Spleen (tissue), 13 donors: ENCODE measurements around the gene C10orf71. TPM values are rescaled to one million over a fixed set of nuclear protein-coding genes. Genes with fewer than 3 reads are reported as not detected.

ENCODE experiments used
- DNase-seq: peaks from one replicate; pipeline ENCODE4 v3.0.0-alpha.2; 2020
- H3K27ac ChIP-seq, 8 donors: fragments of 200-600 bp; sonication (generic) in 7 of 8; 1 replicate in 4 of 8; 2 replicates in 4 of 8; pipeline versions ENCODE4 v1.5.0 to v1.8.0; 2016 to 2021; ENCODE audit warnings: inconsistent platforms in 4 of 8, mild to moderate bottlenecking in 4 of 8, moderate library complexity in 1 of 8
- H3K27me3 ChIP-seq, 7 donors: fragments of 200-600 bp; sonication (generic) in 6 of 7; replicated peaks in 1 of 7; 1 replicate in 4 of 7; 2 replicates in 3 of 7; pipeline versions ENCODE4 v1.5.0 to v1.8.0; 2016 to 2021; ENCODE audit warnings: inconsistent platforms in 3 of 7, mild to moderate bottlenecking in 1 of 7
- H3K36me3 ChIP-seq, 6 donors: fragments of 200-600 bp; sonication (generic) in 5 of 6; 1 replicate in 4 of 6; 2 replicates in 2 of 6; pipeline versions ENCODE4 v1.5.0 to v1.8.0; 2016 to 2021; ENCODE audit warnings: inconsistent platforms in 2 of 6
- H3K4me1 ChIP-seq, 6 donors: fragments of 200-600 bp; sonication (generic) in 5 of 6; 1 replicate in 3 of 6; 2 replicates in 3 of 6; pipeline versions ENCODE4 v1.5.0 to v1.8.0; 2016 to 2021; ENCODE audit warnings: inconsistent platforms in 3 of 6
- H3K4me3 ChIP-seq, 8 donors: fragments of 200-600 bp; sonication (generic) in 7 of 8; 1 replicate in 4 of 8; 2 replicates in 4 of 8; pipeline versions ENCODE4 v1.5.0 to v1.8.0; 2016 to 2021; ENCODE audit warnings: inconsistent platforms in 4 of 8, mild to moderate bottlenecking in 4 of 8, moderate library complexity in 2 of 8
- H3K9me3 ChIP-seq, 8 donors: fragments of 200-600 bp; sonication (generic) in 7 of 8; 1 replicate in 4 of 8; 2 replicates in 4 of 8; pipeline versions ENCODE4 v1.5.0 to v1.8.0; 2016 to 2021; ENCODE audit warnings: inconsistent platforms in 4 of 8
- POLR2A ChIP-seq, 3 donors: fragments of 450-650 bp; IDR thresholded peaks; one replicate each; pipeline ENCODE4 v1.5.1; 2017; ENCODE audit warnings: antibody characterized with exemption in 3 of 3, mild to moderate bottlenecking in 1 of 3
- POLR2AphosphoS5 ChIP-seq, 3 donors: sonication (generic); formaldehyde crosslinking; IDR thresholded peaks; one replicate each; pipeline ENCODE4 v1.5.1; 2017; ENCODE audit warnings: antibody characterized with exemption in 3 of 3
- WGBS, 5 donors: extraction: QIAGEN DNeasy Blood & Tissue Kit in 3 of 5; methylation state at CpG; one replicate each; pipeline versions ENCODE4 v1.1.5 to v1.1.7; 2013 to 2018; 5-methylcytosine and 5-hydroxymethylcytosine counted together
- intact Hi-C: fragments of 100-400 bp; cut with DNase I; formaldehyde crosslinking; loops from one replicate; pipeline ENCODE4 v1.15.0; 2023; ENCODE audit warnings: low total_unique reads
- long read RNA-seq, 2 donors: transcript quantifications; one replicate each; lab custom pipeline, GENCODE V29; 2026
- polyA plus RNA-seq, 3 donors: library from polyadenylated mRNA; stranded (reverse); fragments of 200-250 nt; gene quantifications; one replicate each; pipeline ENCODE4 v1.2.1, GENCODE V29; 2013
- total RNA-seq, 7 donors: library from RNA; depleted of rRNA in 3 of 7; stranded (reverse); fragments of >200 nt in 3 of 7; fragmentation: NEBNext Ultra II Directional in 4 of 7; extraction: Animal tissue kit (Norgen Biotek cat#: 25700) in 4 of 7; gene quantifications; one replicate each; pipeline versions ENCODE4 v1.1.0 to v1.2.1, GENCODE V29; 2016 to 2021
- TF ChIP-seq, protein P1 (sequence below), 11 experiments: fragments of 200-600 bp in 7 of 11; fragments of 450-650 bp in 4 of 11; sonication (generic) in 4 of 11; IDR thresholded peaks in 8 of 11; conservative IDR thresholded peaks in 3 of 11; 1 replicate in 7 of 11; 2 replicates in 4 of 11; pipeline versions ENCODE4 v1.4.0 to v1.8.0; 2016 to 2021; ENCODE audit warnings: antibody characterized with exemption in 11 of 11, inconsistent platforms in 4 of 11, mild to moderate bottlenecking in 1 of 11
- donor health status: healthy with polysubstance abuse.
- donor health status: DM: no; HTN: no; CAD: no; lungs with moderate emphysema.
- donor health status: DM: no; HTN: no; CAD: no.
- donor health status: Bipolar disorder and iron deficiency.
- donor health status: healthy.
- donor health status: DM: no; HTN: no; CAD: no.
- donor health status: DM: yes; HTN: yes; CAD: no.

Gene C10orf71, protein sequence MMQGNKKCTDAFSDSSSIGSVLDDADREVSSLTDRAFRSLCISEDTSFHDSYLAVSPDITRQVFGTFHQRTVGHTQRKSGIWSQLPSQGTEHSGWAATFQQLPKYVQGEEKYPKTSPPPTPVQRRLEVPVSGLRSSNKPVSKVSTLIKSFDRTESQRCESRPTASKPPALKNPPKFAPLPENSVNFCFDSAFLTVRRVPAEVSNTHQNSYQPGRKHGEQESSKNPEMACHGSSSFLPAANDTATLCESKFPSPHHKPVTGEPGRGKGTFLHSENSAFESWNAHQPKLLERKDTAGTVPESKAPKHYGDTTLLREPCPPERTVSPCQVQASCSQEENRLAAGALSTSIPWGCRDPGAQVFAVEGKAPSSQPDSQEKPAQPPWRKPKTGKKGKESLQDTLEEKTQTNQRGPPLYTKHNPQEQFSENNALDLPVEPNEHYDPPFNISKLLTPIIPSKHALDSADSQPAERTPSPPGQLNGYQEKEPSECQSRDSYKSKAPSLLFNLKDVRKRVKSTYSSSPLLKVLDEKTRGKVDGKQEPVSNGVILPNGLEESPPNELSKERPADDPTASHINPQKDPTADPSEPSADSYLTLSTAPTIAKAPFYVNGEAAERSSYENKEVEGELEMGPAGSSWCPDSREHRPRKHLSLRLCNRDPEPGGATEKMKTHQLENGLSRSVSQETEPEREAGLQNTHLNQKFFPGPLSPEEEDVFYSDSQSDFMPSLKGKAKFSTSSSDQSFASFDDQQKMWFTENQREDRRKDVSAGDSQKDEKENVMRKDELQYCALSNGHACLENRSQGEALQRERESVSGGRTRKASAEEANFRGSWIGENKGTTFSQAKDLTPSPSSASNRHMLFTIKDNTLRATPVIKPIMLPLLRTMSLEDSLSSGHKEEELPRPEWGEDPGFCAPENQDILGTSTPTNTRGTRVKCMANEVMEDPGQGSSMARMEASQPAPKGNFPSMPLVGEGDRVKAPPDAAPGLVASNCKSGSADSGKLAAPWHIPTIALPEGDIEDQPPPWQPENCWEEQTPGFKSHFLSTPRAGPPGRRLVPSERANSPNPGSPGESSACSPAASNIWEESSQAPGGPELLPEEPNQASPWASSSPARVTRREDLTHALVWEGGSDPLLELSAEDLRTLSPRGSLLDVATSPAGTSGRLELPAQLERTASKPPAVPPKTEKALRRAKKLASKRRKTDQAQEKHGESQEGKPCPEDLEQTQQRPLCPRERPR (N-terminal part only)
- total RNA-seq (not detected), polyA plus RNA-seq (not detected)
- long read RNA-seq, donor 1: 0 reads
- long read RNA-seq, donor 2: 0 reads

DNA sequence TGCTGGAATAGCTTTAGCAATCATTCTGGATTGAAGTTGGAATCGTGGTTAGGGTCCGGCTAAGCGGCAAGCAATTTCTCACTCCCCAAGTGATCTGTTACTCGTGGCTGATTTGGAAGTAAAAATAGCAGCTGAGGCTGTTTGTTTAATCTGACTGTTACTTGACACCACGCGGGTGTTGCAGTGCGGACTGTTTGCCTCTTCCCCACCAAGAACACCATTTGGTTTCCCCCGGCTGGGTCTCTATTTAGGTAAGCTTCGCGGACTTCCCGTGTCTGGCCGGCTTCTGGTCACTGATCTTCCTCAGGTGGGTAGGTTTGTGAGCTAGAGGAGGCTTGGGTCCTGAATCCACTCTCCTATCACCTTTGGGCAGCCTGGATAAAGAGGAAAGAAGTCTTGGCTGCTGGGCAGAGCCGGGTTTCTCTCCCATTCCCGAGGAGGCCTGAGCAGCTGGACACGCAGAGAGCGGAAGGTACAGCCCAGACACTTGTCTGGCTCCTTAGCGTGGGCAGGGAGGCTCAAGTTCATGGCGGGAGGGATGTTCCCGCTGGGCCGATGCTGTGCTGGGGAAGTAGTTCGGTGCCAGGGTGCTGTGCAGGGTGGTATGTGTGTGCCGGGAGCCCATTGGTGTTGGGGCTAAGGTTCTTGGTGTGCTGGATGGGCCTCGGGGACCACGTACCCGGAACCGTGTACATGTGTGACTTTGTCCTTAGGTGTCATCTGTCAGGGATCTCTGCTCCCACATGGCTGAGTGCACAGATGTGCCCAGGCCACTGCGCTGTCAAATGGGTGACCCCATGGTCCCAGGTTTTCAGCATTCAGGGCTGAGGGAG lies at the start of gene C10orf71:
TSS of gene C10orf71 (plus strand) at position 188 of the 833 bp plus-strand sequence. CDS start 23,376 bp downstream, outside the sequence.
- peaks cover 0 to 15% (median 0%) of the 10 kb centered on the region in 7 donors for H3K27me3 ChIP-seq
- no peaks in the 10 kb centered on the region for H3K36me3 ChIP-seq
- no peak within 1 kb of the TSS for H3K4me3 ChIP-seq
- no peak for DNase-seq
- intact Hi-C loops: no loop called here
- no peaks in the 10 kb centered on the region for H3K9me3 ChIP-seq
- H3K4me1 ChIP-seq: peaks cover 0 to 19% (median 0%) of the 10 kb centered on the region in 6 donors
- TF ChIP-seq POLR2AphosphoS5 (IDR thresholded peaks at IDR 0.05): no peak
- no peak for TF ChIP-seq POLR2A (IDR thresholded peaks at IDR 0.05)
- TF ChIP-seq, protein P1, sequence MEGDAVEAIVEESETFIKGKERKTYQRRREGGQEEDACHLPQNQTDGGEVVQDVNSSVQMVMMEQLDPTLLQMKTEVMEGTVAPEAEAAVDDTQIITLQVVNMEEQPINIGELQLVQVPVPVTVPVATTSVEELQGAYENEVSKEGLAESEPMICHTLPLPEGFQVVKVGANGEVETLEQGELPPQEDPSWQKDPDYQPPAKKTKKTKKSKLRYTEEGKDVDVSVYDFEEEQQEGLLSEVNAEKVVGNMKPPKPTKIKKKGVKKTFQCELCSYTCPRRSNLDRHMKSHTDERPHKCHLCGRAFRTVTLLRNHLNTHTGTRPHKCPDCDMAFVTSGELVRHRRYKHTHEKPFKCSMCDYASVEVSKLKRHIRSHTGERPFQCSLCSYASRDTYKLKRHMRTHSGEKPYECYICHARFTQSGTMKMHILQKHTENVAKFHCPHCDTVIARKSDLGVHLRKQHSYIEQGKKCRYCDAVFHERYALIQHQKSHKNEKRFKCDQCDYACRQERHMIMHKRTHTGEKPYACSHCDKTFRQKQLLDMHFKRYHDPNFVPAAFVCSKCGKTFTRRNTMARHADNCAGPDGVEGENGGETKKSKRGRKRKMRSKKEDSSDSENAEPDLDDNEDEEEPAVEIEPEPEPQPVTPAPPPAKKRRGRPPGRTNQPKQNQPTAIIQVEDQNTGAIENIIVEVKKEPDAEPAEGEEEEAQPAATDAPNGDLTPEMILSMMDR (IDR thresholded peaks at IDR 0.05 in 8 of 11, conservative IDR thresholded peaks at IDR 0.05 in 3 of 11): no peak
- peak within 1 kb of the TSS in 1 of 8 donors; percentile 21 for H3K27ac ChIP-seq
- 84 to 86% (median 85%) methylated on average over 27 of the region's 27 CpGs for WGBS, 5 donors

DNA sequence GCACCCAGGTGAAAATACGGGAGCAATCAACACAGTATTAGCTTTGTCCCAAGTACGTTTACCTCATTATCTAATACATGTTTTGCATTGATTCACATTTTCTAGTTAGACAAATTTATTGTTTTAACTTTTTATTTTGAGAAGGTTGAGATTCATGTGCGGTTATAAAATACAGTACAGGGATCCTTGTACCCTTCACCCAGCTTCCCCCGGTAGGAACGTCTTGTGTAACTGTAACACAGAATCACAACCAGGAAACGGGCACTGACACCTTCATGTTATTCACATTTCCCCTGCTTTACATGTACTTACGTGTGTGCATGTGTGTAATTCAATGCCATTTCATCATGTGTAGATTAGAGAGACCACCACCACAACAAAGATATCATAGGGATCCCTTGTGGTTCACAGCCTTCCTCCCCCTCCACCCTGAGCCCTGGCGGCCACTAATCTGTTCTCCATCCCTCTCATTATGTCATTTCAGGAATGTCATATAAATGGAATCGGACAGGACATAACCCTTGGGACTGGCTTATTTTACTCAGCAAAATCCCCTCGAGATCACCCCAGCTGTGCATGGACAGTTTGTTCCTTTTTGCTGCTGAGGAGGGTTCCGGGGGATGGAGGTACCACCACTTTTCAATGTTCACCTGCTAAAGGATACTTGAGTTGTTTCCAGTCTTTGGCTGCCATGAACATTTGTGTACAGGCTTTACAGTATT lies 46.5 kb upstream of the C10orf71 start:
- peaks cover 0 to 34% (median 11%) of the 10 kb centered on the region in 6 donors for H3K4me1 ChIP-seq
- TF ChIP-seq POLR2A (IDR thresholded peaks at IDR 0.05): no peak
- TF ChIP-seq, protein P1 (IDR thresholded peaks at IDR 0.05 in 8 of 11, conservative IDR thresholded peaks at IDR 0.05 in 3 of 11): no peak
- no peak for TF ChIP-seq POLR2AphosphoS5 (IDR thresholded peaks at IDR 0.05)
- intact Hi-C loops: no loop called here
- peaks cover 0 to 8% (median 0%) of the 10 kb centered on the region in 7 donors for H3K27me3 ChIP-seq
- H3K36me3 ChIP-seq: no peaks in the 10 kb centered on the region
- no peak overlapping the region for H3K27ac ChIP-seq
- DNase-seq: no peak
- 78 to 89% (median 80%) methylated on average over 11 of the region's 11 CpGs for WGBS, 5 donors
- H3K9me3 ChIP-seq: no peaks in the 10 kb centered on the region
- H3K4me3 ChIP-seq: no peak overlapping the region

DNA sequence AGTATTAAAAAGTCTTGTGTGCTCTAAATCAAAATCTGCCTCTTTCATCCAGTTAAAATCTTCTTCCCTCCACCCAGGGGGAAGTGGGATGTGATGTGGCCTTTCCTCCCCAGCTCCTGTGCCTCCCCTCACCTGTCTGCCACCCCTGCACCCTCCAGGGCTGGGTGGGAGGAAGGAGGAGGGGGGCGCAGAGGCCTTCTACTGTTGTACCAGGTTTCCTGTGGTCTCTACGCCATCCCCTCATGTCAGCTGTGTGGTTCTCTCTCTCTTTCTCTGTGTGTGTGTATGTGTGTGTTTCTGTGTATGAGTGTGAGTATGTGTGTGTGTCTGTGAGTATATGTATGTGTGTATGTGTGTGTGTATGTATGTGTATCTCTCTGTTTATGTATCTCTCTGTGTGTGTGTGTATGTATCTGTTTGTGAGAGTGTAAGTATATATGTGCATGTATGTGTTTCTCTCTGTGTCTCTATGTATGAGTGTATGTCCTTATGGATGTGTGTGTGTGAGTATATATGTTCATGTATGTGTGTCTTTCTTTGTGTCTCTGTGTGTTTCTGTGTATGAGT lies 45.5 kb upstream of the C10orf71 start:
- Histone ChIP-seq H3K4me1 (peaks cover 0 to 34% (median 11%) of the 10 kb centered on the region in 6 donors), H3K27ac (no peak overlapping the region), H3K27me3 (peaks cover 0 to 8% (median 0%) of the 10 kb centered on the region in 7 donors), H3K36me3 (no peaks in the 10 kb centered on the region), H3K4me3 (no peak overlapping the region), H3K9me3 (no peaks in the 10 kb centered on the region)
- DNase-seq: no peak
- TF ChIP-seq POLR2A (IDR thresholded peaks at IDR 0.05) (no peak), POLR2AphosphoS5 (IDR thresholded peaks at IDR 0.05) (no peak)
- TF ChIP-seq, protein P1 (IDR thresholded peaks at IDR 0.05 in 8 of 11, conservative IDR thresholded peaks at IDR 0.05 in 3 of 11): no peak
- 20 to 65% (median 35%) methylated on average over 2 of the region's 2 CpGs for WGBS, 5 donors
- intact Hi-C loops: no loop called here
